DMS79 (cell line): ENCODE data around the gene MKRN2.
"Not testable (repeated sequence)": the region's sequence is repeated elsewhere in the genome, so short reads cannot be mapped to it uniquely, and the experiment has no call there.

Source experiments
- DNase-seq: peaks from one replicate; lab custom pipeline; 2025; lab: John Stamatoyannopoulos, UW

The MKRN2 gene

DNA sequence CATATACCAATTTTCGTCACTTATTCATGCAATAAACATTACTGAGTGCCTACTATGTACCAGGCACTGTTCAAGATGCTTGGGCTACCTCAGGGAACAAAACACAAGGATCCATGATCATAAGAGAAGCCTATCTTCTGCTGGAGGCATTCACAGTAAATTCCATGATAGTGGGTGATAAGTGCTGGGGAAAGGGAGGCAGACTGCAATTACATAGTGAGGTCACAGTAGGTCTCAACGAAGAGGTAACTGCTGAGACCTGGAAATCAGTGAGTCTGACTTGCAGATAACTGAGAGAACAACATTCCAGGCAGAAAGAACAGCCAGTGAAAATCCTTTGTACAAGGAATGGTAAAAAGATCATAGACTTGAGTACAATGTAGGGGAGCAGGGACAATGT lies 73.4 kb downstream of the MKRN2 start:
- no peak for DNase-seq

DNA sequence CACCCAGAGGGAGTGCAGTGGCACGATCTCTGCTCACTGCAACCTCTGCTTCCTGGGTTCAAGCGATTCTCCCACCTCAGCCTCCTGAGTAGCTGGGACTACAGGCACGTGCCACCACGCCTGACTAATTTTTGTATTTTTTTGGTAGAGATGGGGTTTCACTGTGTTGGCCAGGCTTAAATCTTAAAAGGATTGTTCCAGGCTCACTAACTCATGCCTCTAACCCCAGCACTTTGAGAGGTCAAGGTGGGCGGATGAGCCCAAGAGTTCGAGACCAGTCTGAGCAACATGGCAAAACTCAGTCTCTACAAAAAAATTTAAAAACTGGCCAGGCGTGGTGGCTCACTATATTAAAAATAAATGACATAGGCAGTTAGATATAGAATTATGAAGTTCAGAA lies 74.0 kb downstream of the MKRN2 start:
- DNase-seq = not testable (repeated sequence)

DNA sequence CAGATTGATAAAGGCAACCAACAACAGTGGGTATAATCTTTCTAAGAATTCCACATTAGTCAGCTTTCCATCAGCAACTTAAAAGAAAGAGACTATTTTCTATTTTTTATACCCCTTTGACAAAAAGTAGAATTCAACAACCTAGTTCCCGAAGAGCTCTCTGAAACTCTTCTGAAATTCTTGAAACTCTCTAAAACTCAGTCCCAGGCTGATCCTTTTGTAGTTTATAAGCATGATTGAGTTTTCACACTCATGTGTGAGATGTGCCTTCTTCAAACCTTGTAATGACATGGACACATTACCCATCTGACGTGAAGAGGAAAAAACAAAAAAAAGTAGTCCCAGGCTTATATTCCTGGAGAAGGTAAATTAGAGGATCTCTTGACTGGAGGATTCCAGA lies 75.6 kb downstream of the MKRN2 start:
- DNase-seq = no peak

DNA sequence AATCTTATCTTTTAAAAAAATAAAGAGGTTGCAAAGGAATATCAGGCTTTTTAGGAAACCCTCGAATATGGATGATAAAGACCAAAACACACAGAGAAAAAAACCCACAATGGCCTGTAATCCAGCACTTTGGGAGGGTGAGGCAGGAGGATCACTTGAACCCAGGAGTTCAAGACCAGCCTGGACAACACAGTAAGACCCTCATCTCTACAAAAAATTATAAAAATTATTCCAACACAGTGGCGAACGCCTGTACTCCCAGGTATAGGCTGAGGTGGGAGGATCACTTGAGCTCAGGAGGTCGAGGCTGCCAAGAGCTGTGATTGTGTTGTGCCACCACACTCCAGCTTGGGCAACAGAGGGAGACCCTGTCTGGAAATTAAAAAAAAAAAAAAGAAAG lies 76.2 kb downstream of the MKRN2 start:
- DNase-seq = no peak
